Stomach (tissue), 9 donors: ENCODE results near the gene CUTC. TPM values are rescaled to one million over a fixed set of nuclear protein-coding genes. Genes with fewer than 3 reads are reported as not detected.

Experiments
- DNase-seq, 2 donors: peaks; one replicate each; pipeline versions ENCODE4 v3.0.0 to v3.0.0-alpha.2; 2013 to 2019
- H3K27ac ChIP-seq, 5 donors: fragments of 200-600 bp in 4 of 5; sonication (generic) in 4 of 5; one replicate each; pipeline ENCODE4 v1.5.1; 2013 to 2019; ENCODE audit warnings: mild to moderate bottlenecking in 1 of 5, moderate library complexity in 1 of 5
- H3K27me3 ChIP-seq, 3 donors: fragments of 200-600 bp; sonication (generic); one replicate each; pipeline ENCODE4 v1.5.1; 2017 to 2019; ENCODE audit warnings: mixed run types in 1 of 3
- H3K36me3 ChIP-seq, 4 donors: fragments of 200-600 bp; sonication (generic); 1 replicate in 3 of 4; 2 replicates in 1 of 4; pipeline ENCODE4 v1.5.1; 2016 to 2019
- H3K4me1 ChIP-seq, 4 donors: fragments of 200-600 bp; sonication (generic); one replicate each; pipeline ENCODE4 v1.5.1; 2016 to 2019
- H3K4me3 ChIP-seq, 4 donors: fragments of 200-600 bp; sonication (generic) in 3 of 4; one replicate each; pipeline ENCODE4 v1.5.1; 2016 to 2019; ENCODE audit warnings: mild to moderate bottlenecking in 1 of 4
- H3K9me3 ChIP-seq, 4 donors: fragments of 200-600 bp; sonication (generic); one replicate each; pipeline ENCODE4 v1.5.1; 2016 to 2019
- CTCF ChIP-seq, 7 experiments: fragments of 450-650 bp in 4 of 7; fragments of 200-600 bp in 3 of 7; sonication (generic) in 3 of 7; IDR thresholded peaks; one replicate each; pipeline ENCODE4 v1.5.1; 2016 to 2019; ENCODE audit warnings: antibody characterized with exemption in 7 of 7, control low read depth in 2 of 7, mild to moderate bottlenecking in 1 of 7
- EP300 ChIP-seq: sonication (generic); formaldehyde crosslinking; IDR thresholded peaks from one replicate; pipeline ENCODE4 v1.6.1; 2017; ENCODE audit warnings: antibody characterized with exemption
- POLR2A ChIP-seq, 4 donors: fragments of 450-650 bp; IDR thresholded peaks; one replicate each; pipeline ENCODE4 v1.6.1; 2016; ENCODE audit warnings: antibody characterized with exemption in 4 of 4, control low read depth in 2 of 4, mild to moderate bottlenecking in 1 of 4, moderate library complexity in 1 of 4
- POLR2AphosphoS5 ChIP-seq, 3 donors: sonication (generic); formaldehyde crosslinking; IDR thresholded peaks; one replicate each; pipeline ENCODE4 v1.6.1; 2016; ENCODE audit warnings: antibody characterized with exemption in 3 of 3
- WGBS, 5 donors: extraction: QIAGEN DNeasy Blood & Tissue Kit in 3 of 5; methylation state at CpG; one replicate each; pipeline versions ENCODE4 v1.1.5 to v1.1.7; 2013 to 2018; 5-methylcytosine and 5-hydroxymethylcytosine counted together
- intact Hi-C: fragments of 100-400 bp; cut with DNase I; formaldehyde crosslinking; loops from one replicate; pipeline ENCODE4 v1.15.1; 2023; ENCODE audit warnings: low total_unique reads
- polyA plus RNA-seq, 3 donors: library from polyadenylated mRNA; stranded (reverse); fragments of 200-250 nt; gene quantifications; one replicate each; pipeline ENCODE4 v1.2.3, GENCODE V29; 2013
- total RNA-seq, 5 donors: library from RNA; depleted of rRNA; stranded (reverse); fragments of >200 nt; gene quantifications; one replicate each; pipeline versions ENCODE4 v1.1.0 to v1.2.3, GENCODE V29; 2014 to 2016
- donor health status: healthy with polysubstance abuse.
- donor health status: Bipolar disorder and iron deficiency.
- donor health status: healthy.

The CUTC gene
- total and polyA plus RNA-seq, 8 donors: 2.6 to 63.0 (median 30.8) TPM

GRCh38 chr10:99796928-99797327 lies 64.9 kb downstream of the CUTC start:
- intact Hi-C loops: no loop called here
- no peaks in the 10 kb centered on the region for H3K4me1 ChIP-seq
- H3K27me3 ChIP-seq: no peaks in the 10 kb centered on the region
- DNase-seq: no peak
- H3K36me3 ChIP-seq: peaks cover 0 to 15% (median 4%) of the 10 kb centered on the region in 4 donors
- no peaks in the 10 kb centered on the region for H3K9me3 ChIP-seq
- TF ChIP-seq POLR2AphosphoS5 (IDR thresholded peaks at IDR 0.05) (no peak), POLR2A (IDR thresholded peaks at IDR 0.05) (no peak), CTCF (IDR thresholded peaks at IDR 0.05) (no peak), EP300 (no peak)
- no peak overlapping the region for H3K4me3 ChIP-seq
- 86 to 97% (median 90%) methylated on average over 6 of the region's 6 CpGs for WGBS, 5 donors
- no peak overlapping the region for H3K27ac ChIP-seq

- H3K36me3 ChIP-seq: peaks cover 0 to 15% (median 4%) of the 10 kb centered on the region in 4 donors
- no peaks in the 10 kb centered on the region for H3K9me3 ChIP-seq
- TF ChIP-seq POLR2A (IDR thresholded peaks at IDR 0.05) (no peak), CTCF (IDR thresholded peaks at IDR 0.05) (no peak), POLR2AphosphoS5 (IDR thresholded peaks at IDR 0.05) (no peak)
- 87 to 95% (median 91%) methylated on average over 4 of the region's 4 CpGs for WGBS, 5 donors
- no peak overlapping the region for H3K4me3 ChIP-seq
- H3K4me1 ChIP-seq: no peaks in the 10 kb centered on the region
- no peak overlapping the region for H3K27ac ChIP-seq
- intact Hi-C loops: no loop called here
- DNase-seq: no peak
- no peaks in the 10 kb centered on the region for H3K27me3 ChIP-seq
These were observed 66.0 kb downstream of the CUTC start for GRCh38 chr10:99798031-99798430.

- Histone ChIP-seq H3K36me3 (peaks cover 0 to 9% (median 4%) of the 10 kb centered on the region in 4 donors), H3K27me3 (no peaks in the 10 kb centered on the region), H3K27ac (no peak overlapping the region), H3K9me3 (no peaks in the 10 kb centered on the region), H3K4me1 (no peaks in the 10 kb centered on the region), H3K4me3 (no peak overlapping the region)
- TF ChIP-seq POLR2A (IDR thresholded peaks at IDR 0.05) (no peak), EP300 (no peak), POLR2AphosphoS5 (IDR thresholded peaks at IDR 0.05) (no peak), CTCF (IDR thresholded peaks at IDR 0.05) (no peak)
- intact Hi-C loops: no loop called here
- no peak for DNase-seq
- WGBS, 5 donors: 67 to 84% (median 76%) methylated on average over 3 of the region's 3 CpGs
These were observed 66.9 kb downstream of the CUTC start for GRCh38 chr10:99798920-99799319.

GRCh38 chr10:99799613-99800012 lies 67.6 kb downstream of the CUTC start:
- WGBS, 5 donors: 86 to 97% (median 93%) methylated on average over 4 of the region's 4 CpGs
- Histone ChIP-seq H3K27me3 (no peaks in the 10 kb centered on the region), H3K36me3 (peaks cover 0 to 9% (median 4%) of the 10 kb centered on the region in 4 donors), H3K27ac (no peak overlapping the region), H3K4me3 (no peak overlapping the region), H3K4me1 (no peaks in the 10 kb centered on the region), H3K9me3 (no peaks in the 10 kb centered on the region)
- TF ChIP-seq POLR2A (IDR thresholded peaks at IDR 0.05) (no peak), CTCF (IDR thresholded peaks at IDR 0.05) (no peak), EP300 (no peak)
- DNase-seq: no peak
- intact Hi-C loops: no loop called here
